Nephron (organoid): ENCODE measurements around the gene B3GALT6.

Experiments used
- H3K27ac Mint-ChIP-seq, 3 experiments: 2 replicates each; pipeline ENCODE4 v1.8.0; 2020; ENCODE audit warnings: mixed read lengths in 3 of 3, mild to moderate bottlenecking in 2 of 3, moderate library complexity in 1 of 3
- H3K27me3 Mint-ChIP-seq: 2 replicates; pipeline ENCODE4 v1.8.0; 2021; ENCODE audit warnings: low read depth, mild to moderate bottlenecking, moderate library complexity, mixed read lengths
- H3K36me3 Mint-ChIP-seq: 2 replicates; pipeline ENCODE4 v1.8.0; 2020; ENCODE audit warnings: low read depth, mixed read lengths
- H3K4me1 Mint-ChIP-seq: 2 replicates; pipeline ENCODE4 v1.8.0; 2020; ENCODE audit warnings: mixed read lengths
- H3K4me3 Mint-ChIP-seq, 3 experiments: 2 replicates each; pipeline ENCODE4 v1.8.0; 2020; ENCODE audit warnings: mild to moderate bottlenecking in 3 of 3, mixed read lengths in 3 of 3, moderate library complexity in 2 of 3
- H3K9me3 Mint-ChIP-seq: 2 replicates; pipeline ENCODE4 v1.8.0; 2020; ENCODE audit warnings: mixed read lengths
- TF ChIP-seq, protein P1 (sequence below), 3 experiments: fragments of 200-600 bp; sonication (generic); IDR thresholded peaks; one replicate each; pipeline ENCODE4 v1.5.0; 2021; ENCODE audit warnings: antibody characterized with exemption in 3 of 3; ENCODE audit not compliant: unreplicated experiment in 3 of 3

The B3GALT6 gene

DNA sequence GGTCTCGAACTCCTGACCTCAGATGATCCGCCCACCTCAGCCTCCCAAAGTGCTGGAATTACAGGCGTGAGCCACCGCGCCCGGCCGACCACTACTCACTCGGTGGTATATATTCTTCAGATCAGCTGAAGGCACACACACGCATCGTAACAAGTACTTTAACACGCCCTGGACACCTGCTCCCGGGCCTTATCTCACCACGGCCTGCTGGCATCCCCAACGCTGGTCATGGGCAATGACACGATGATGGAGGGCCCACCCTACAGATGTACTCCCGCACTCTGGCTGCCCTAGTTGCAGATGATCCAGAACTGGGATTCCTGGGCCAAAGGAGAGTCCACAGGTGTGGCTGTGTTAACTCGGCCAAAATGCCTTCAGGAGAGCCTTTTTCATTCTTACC lies 30.0 kb downstream of the B3GALT6 start:
- Mint-ChIP-seq H3K27me3 (no peaks in the 10 kb centered on the region), H3K36me3 (peaks cover 53% of the 10 kb centered on the region), H3K27ac (no peak overlapping the region), H3K9me3 (no peaks in the 10 kb centered on the region), H3K4me1 (peaks cover 5% of the 10 kb centered on the region), H3K4me3 (no peak overlapping the region)
- TF ChIP-seq, protein P1, sequence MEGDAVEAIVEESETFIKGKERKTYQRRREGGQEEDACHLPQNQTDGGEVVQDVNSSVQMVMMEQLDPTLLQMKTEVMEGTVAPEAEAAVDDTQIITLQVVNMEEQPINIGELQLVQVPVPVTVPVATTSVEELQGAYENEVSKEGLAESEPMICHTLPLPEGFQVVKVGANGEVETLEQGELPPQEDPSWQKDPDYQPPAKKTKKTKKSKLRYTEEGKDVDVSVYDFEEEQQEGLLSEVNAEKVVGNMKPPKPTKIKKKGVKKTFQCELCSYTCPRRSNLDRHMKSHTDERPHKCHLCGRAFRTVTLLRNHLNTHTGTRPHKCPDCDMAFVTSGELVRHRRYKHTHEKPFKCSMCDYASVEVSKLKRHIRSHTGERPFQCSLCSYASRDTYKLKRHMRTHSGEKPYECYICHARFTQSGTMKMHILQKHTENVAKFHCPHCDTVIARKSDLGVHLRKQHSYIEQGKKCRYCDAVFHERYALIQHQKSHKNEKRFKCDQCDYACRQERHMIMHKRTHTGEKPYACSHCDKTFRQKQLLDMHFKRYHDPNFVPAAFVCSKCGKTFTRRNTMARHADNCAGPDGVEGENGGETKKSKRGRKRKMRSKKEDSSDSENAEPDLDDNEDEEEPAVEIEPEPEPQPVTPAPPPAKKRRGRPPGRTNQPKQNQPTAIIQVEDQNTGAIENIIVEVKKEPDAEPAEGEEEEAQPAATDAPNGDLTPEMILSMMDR (IDR thresholded peaks at IDR 0.05; ENCODE audit: unreplicated experiment in 3 of 3) = no peak

- TF ChIP-seq, protein P1 (IDR thresholded peaks at IDR 0.05; ENCODE audit: unreplicated experiment in 3 of 3) = no peak
- Mint-ChIP-seq H3K4me3 (no peak overlapping the region), H3K4me1 (peaks cover 5% of the 10 kb centered on the region), H3K27me3 (no peaks in the 10 kb centered on the region), H3K27ac (no peak overlapping the region), H3K9me3 (no peaks in the 10 kb centered on the region), H3K36me3 (peaks cover 54% of the 10 kb centered on the region)
Measured at GRCh38 chr1:1262758-1263157, 30.7 kb downstream of the B3GALT6 start.

DNA sequence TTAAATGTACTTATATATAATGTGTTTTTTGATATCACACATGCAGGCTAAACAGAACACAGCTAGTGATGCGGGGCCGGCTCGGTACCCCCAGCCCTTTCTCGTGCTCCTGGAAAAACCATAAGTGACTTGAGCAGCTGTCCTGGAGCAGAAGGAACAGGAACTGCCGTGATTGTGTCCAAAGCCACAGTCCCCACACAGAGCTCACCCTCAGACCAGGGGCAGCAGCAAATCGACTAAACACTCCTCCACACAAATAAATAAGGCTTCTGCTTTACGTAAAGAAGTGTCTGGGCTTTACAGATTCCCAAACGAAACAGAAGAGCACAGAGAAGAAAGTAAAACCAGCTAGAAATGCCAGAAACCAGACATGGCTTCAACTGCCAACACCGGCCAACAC lies 32.0 kb downstream of the B3GALT6 start:
- Mint-ChIP-seq H3K4me3 (no peak overlapping the region), H3K27me3 (no peaks in the 10 kb centered on the region), H3K9me3 (no peaks in the 10 kb centered on the region), H3K36me3 (peaks cover 47% of the 10 kb centered on the region), H3K27ac (no peak overlapping the region), H3K4me1 (peaks cover 5% of the 10 kb centered on the region)
- TF ChIP-seq, protein P1 (IDR thresholded peaks at IDR 0.05; ENCODE audit: unreplicated experiment in 3 of 3) = no peak

- H3K27ac Mint-ChIP-seq = no peak overlapping the region
- no peak overlapping the region for H3K4me3 Mint-ChIP-seq
- TF ChIP-seq, protein P1 (IDR thresholded peaks at IDR 0.05; ENCODE audit: unreplicated experiment in 3 of 3) = no peak
- H3K36me3 Mint-ChIP-seq = peaks cover 43% of the 10 kb centered on the region
- no peaks in the 10 kb centered on the region for H3K9me3 Mint-ChIP-seq
- no peaks in the 10 kb centered on the region for H3K27me3 Mint-ChIP-seq
- H3K4me1 Mint-ChIP-seq = peaks cover 7% of the 10 kb centered on the region
Measured at GRCh38 chr1:1264868-1265272, 32.8 kb downstream of the B3GALT6 start.

DNA sequence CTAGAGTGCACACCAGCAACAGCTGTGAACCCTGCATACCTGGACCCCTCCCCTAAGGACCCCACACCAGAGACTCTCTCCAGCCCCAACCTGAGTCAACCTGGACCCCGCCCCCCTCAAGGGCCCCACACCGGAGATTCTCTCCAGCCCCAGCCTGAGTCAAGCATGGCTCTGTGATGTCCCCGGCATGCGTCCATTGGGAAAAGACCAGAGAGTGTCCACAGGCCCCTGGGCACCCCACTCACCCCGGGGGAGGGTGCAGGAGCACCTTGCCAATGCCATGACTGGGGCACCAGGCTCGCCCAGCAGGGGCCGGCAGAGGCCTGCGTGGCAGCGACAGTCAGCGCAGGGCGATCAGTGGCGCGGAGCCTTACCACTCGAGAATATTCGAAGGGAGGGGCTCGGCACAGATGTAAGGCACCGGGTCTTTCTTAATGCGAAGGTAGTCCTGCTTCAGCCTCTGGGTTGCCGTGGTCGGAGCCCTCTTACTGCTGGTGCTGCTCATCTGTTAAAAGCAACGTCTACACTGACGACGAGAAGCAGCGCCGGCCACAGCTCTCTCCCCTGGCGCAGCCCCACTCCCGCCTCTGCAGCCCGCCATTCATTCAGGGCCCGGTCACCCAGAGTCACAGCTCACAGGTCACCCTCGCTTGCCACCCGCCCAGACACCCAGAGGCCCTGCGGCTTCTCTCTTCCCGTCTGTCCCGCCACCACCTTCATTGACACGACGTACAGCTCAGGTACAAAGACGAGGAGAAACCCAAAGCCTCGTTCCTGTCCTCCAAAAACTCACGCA lies 35.6 kb downstream of the B3GALT6 start:
- Mint-ChIP-seq H3K9me3 (no peaks in the 10 kb centered on the region), H3K4me1 (peaks cover 34% of the 10 kb centered on the region), H3K4me3 (no peak overlapping the region), H3K27me3 (no peaks in the 10 kb centered on the region), H3K27ac (no peak overlapping the region), H3K36me3 (peaks cover 30% of the 10 kb centered on the region)
- TF ChIP-seq, protein P1 (IDR thresholded peaks at IDR 0.05; ENCODE audit: unreplicated experiment in 3 of 3) = no peak

DNA sequence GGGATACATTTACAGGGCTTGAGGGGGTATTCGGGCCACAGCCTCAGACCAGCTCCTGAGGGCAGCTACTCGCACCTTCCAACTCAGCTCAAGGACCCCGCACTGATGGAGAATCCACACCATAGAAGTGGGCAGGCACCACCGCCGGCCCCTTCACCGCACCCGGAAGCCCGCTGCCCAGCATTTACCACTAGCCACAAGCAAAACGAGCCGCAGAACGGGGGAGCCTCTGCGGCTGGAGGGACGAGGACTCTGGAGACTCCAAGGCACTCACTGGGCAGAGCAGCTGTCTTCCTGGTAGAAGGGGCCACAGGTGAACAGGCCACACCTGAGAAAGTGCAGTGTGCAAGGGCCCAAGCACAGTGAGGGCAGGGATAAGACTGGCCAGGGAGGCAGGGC lies 36.2 kb downstream of the B3GALT6 start:
- H3K27ac Mint-ChIP-seq = no peak overlapping the region

More for the DNA sequence above, 36.2 kb downstream of the B3GALT6 start:
- TF ChIP-seq, protein P1 (IDR thresholded peaks at IDR 0.05; ENCODE audit: unreplicated experiment in 3 of 3) = no peak
- Mint-ChIP-seq H3K36me3 (peaks cover 27% of the 10 kb centered on the region), H3K27me3 (no peaks in the 10 kb centered on the region), H3K4me3 (no peak overlapping the region), H3K4me1 (peaks cover 37% of the 10 kb centered on the region), H3K9me3 (no peaks in the 10 kb centered on the region)
